ENCODE measurements around the gene EDC3. TPM values are rescaled to one million over a fixed set of nuclear protein-coding genes. Genes with fewer than 3 reads are reported as not detected.

EDC3 gene
- total RNA-seq, 2 experiments from 2014 or later, result 36.8 to 39.9 TPM

- Mint-ChIP-seq H3K27ac (no peak overlapping the region), H3K27me3 (no peaks in the 10 kb centered on the region), H3K9me3 (no peaks in the 10 kb centered on the region), H3K36me3 (peaks cover 5% of the 10 kb centered on the region), H3K4me1 (ENCODE audit: low read depth) (peaks cover 6% of the 10 kb centered on the region), H3K4me3 (no peak overlapping the region)
- CTCF ChIA-PET, result interaction anchor here (1.7 to 13.7 kb wide), 3 partner anchors 11 to 128 kb away, joined by 3 to 434 read pairs (median 10); no protein-coding TSS in a partner anchor
- no peak for DNase-seq
- POLR2A ChIA-PET, result interaction anchor here (1.4 kb wide), 1 partner anchor 126 kb away, joined by 3 read pairs; no protein-coding TSS in a partner anchor
- intact Hi-C loops (cut with micrococcal nuclease), result no loop called here
Observed at GRCh38 chr15:74642734-74643664, 52.8 kb downstream of the EDC3 start.

GRCh38 chr15:74642348-74642733, 53.5 kb downstream of the EDC3 start:
- no peak overlapping the region for H3K4me3 Mint-ChIP-seq
- no peak for DNase-seq
- H3K9me3 Mint-ChIP-seq, result no peaks in the 10 kb centered on the region
- ChIA-PET CTCF (interaction anchor here (1.7 to 13.7 kb wide), 3 partner anchors 10 to 129 kb away, joined by 3 to 434 read pairs (median 10); no protein-coding TSS in a partner anchor), POLR2A (interaction anchor here (1.4 kb wide), 1 partner anchor 126 kb away, joined by 3 read pairs; no protein-coding TSS in a partner anchor)
- peaks cover 5% of the 10 kb centered on the region for H3K36me3 Mint-ChIP-seq
- H3K4me1 Mint-ChIP-seq (ENCODE audit: low read depth), result peaks cover 6% of the 10 kb centered on the region
- intact Hi-C loops (cut with micrococcal nuclease), result no loop called here
- peak overlapping the region; percentile 6 for H3K27ac Mint-ChIP-seq
- no peaks in the 10 kb centered on the region for H3K27me3 Mint-ChIP-seq

GRCh38 chr15:74641151-74641550, 54.7 kb downstream of the EDC3 start:
- H3K4me1 Mint-ChIP-seq (ENCODE audit: low read depth), result peaks cover 6% of the 10 kb centered on the region
- no peak overlapping the region for H3K27ac Mint-ChIP-seq
- no peak for DNase-seq
- CTCF ChIA-PET, result interaction anchor here (0.8 to 13.7 kb wide), 6 partner anchors 8 to 309 kb away, joined by 3 to 434 read pairs (median 6); no protein-coding TSS in a partner anchor
- H3K9me3 Mint-ChIP-seq, result no peaks in the 10 kb centered on the region
- H3K36me3 Mint-ChIP-seq, result peaks cover 5% of the 10 kb centered on the region
- intact Hi-C loops (cut with micrococcal nuclease), result no loop called here
- POLR2A ChIA-PET, result no interaction called here
- H3K4me3 Mint-ChIP-seq, result no peak overlapping the region
- H3K27me3 Mint-ChIP-seq, result no peaks in the 10 kb centered on the region

- Mint-ChIP-seq H3K4me1 (ENCODE audit: low read depth) (peaks cover 6% of the 10 kb centered on the region), H3K27me3 (no peaks in the 10 kb centered on the region), H3K4me3 (no peak overlapping the region), H3K9me3 (no peaks in the 10 kb centered on the region), H3K27ac (no peak overlapping the region), H3K36me3 (peaks cover 7% of the 10 kb centered on the region)
- ChIA-PET CTCF (interaction anchor here (0.9 to 13.7 kb wide), 10 partner anchors 10 to 264 kb away, joined by 3 to 434 read pairs (median 14); partner anchors contain the start of gene CLK3), POLR2A (interaction anchor here (1.2 kb wide), 1 partner anchor 126 kb away, joined by 3 read pairs; no protein-coding TSS in a partner anchor)
- no peak for DNase-seq
- intact Hi-C loops (cut with micrococcal nuclease), result no loop called here
Observed at GRCh38 chr15:74636984-74637383, 58.8 kb downstream of the EDC3 start.

- no peak overlapping the region for H3K4me3 Mint-ChIP-seq
- ChIA-PET CTCF (interaction anchor here (0.6 to 13.7 kb wide), 37 partner anchors 11 to 320 kb away, joined by 3 to 434 read pairs (median 4); partner anchors contain the start of genes CLK3, EDC3 and SCAMP2), POLR2A (interaction anchor here (1.3 kb wide), 1 partner anchor 128 kb away, joined by 3 read pairs; no protein-coding TSS in a partner anchor)
- intact Hi-C loops (cut with micrococcal nuclease), result loop anchor here (1.0 kb wide), 2 partner anchors 134 to 165 kb away; no protein-coding TSS in a partner anchor
- peak; percentile 84 for DNase-seq
- peaks cover 7% of the 10 kb centered on the region for H3K36me3 Mint-ChIP-seq
- no peaks in the 10 kb centered on the region for H3K9me3 Mint-ChIP-seq
- H3K27ac Mint-ChIP-seq, result no peak overlapping the region
- H3K27me3 Mint-ChIP-seq, result no peaks in the 10 kb centered on the region
- no peaks in the 10 kb centered on the region for H3K4me1 Mint-ChIP-seq (ENCODE audit: low read depth)
Observed at GRCh38 chr15:74635228-74635627, 60.6 kb downstream of the EDC3 start.

- POLR2A ChIA-PET, result no interaction called here
- Mint-ChIP-seq H3K27ac (no peak overlapping the region), H3K27me3 (no peaks in the 10 kb centered on the region), H3K36me3 (peaks cover 16% of the 10 kb centered on the region), H3K4me3 (no peak overlapping the region), H3K9me3 (no peaks in the 10 kb centered on the region), H3K4me1 (ENCODE audit: low read depth) (no peaks in the 10 kb centered on the region)
- intact Hi-C loops (cut with micrococcal nuclease), result loop anchor here (5.0 kb wide), 1 partner anchor 319 kb away; no protein-coding TSS in a partner anchor
- no peak for DNase-seq
- CTCF ChIA-PET, result interaction anchor here (0.8 to 13.7 kb wide), 21 partner anchors 8 to 323 kb away, joined by 3 to 434 read pairs (median 4); partner anchors contain the start of genes CLK3, CYP1A1, RPP25 and SCAMP2
Observed at GRCh38 chr15:74633781-74634180, 62.0 kb downstream of the EDC3 start.

- intact Hi-C loops (cut with micrococcal nuclease), result loop anchor here (1.0 to 5.0 kb wide), 2 partner anchors 259 to 320 kb away; no protein-coding TSS in a partner anchor
- no peaks in the 10 kb centered on the region for H3K4me1 Mint-ChIP-seq (ENCODE audit: low read depth)
- CTCF ChIA-PET, result interaction anchor here (0.6 to 13.7 kb wide), 35 partner anchors 8 to 564 kb away, joined by 3 to 434 read pairs (median 4); partner anchors contain the start of genes CLK3, CYP1A1 and SCAMP5
- H3K27me3 Mint-ChIP-seq, result no peaks in the 10 kb centered on the region
- no peak overlapping the region for H3K27ac Mint-ChIP-seq
- POLR2A ChIA-PET, result interaction anchor here (1.1 kb wide), 1 partner anchor 16 kb away, joined by 6 read pairs; no protein-coding TSS in a partner anchor
- no peak overlapping the region for H3K4me3 Mint-ChIP-seq
- H3K9me3 Mint-ChIP-seq, result no peaks in the 10 kb centered on the region
- peaks cover 22% of the 10 kb centered on the region for H3K36me3 Mint-ChIP-seq
- no peak for DNase-seq
Observed at GRCh38 chr15:74632601-74633000, 63.2 kb downstream of the EDC3 start.

GRCh38 chr15:74631935-74632560, 63.8 kb downstream of the EDC3 start:
- Mint-ChIP-seq H3K27me3 (no peaks in the 10 kb centered on the region), H3K4me1 (ENCODE audit: low read depth) (no peaks in the 10 kb centered on the region), H3K9me3 (no peaks in the 10 kb centered on the region), H3K36me3 (peaks cover 22% of the 10 kb centered on the region), H3K27ac (no peak overlapping the region), H3K4me3 (no peak overlapping the region)
- peak; percentile 72 for DNase-seq
- CTCF ChIA-PET, result interaction anchor here (0.6 to 13.7 kb wide), 36 partner anchors 9 to 565 kb away, joined by 3 to 434 read pairs (median 4); partner anchors contain the start of genes CLK3, CYP1A1 and SCAMP5
- POLR2A ChIA-PET, result interaction anchor here (1.1 to 1.3 kb wide), 2 partner anchors 9 to 15 kb away, joined by 3 to 6 read pairs; no protein-coding TSS in a partner anchor
- intact Hi-C loops (cut with micrococcal nuclease), result loop anchor here (1.0 to 5.0 kb wide), 2 partner anchors 259 to 320 kb away; no protein-coding TSS in a partner anchor

GRCh38 chr15:74631408-74631807, 64.4 kb downstream of the EDC3 start:
- H3K9me3 Mint-ChIP-seq, result no peaks in the 10 kb centered on the region
- POLR2A ChIA-PET, result interaction anchor here (1.1 to 1.3 kb wide), 2 partner anchors 8 to 14 kb away, joined by 3 to 6 read pairs; no protein-coding TSS in a partner anchor
- H3K27ac Mint-ChIP-seq, result no peak overlapping the region
- no peaks in the 10 kb centered on the region for H3K27me3 Mint-ChIP-seq
- no peaks in the 10 kb centered on the region for H3K4me1 Mint-ChIP-seq (ENCODE audit: low read depth)
- intact Hi-C loops (cut with micrococcal nuclease), result loop anchor here (5.0 kb wide), 1 partner anchor 321 kb away; no protein-coding TSS in a partner anchor
- H3K36me3 Mint-ChIP-seq, result peaks cover 26% of the 10 kb centered on the region
- CTCF ChIA-PET, result interaction anchor here (0.8 to 13.7 kb wide), 26 partner anchors 10 to 566 kb away, joined by 3 to 434 read pairs (median 4); partner anchors contain the start of genes CLK3, CYP1A1 and SCAMP5
- no peak overlapping the region for H3K4me3 Mint-ChIP-seq
- DNase-seq, result no peak

- no peaks in the 10 kb centered on the region for H3K27me3 Mint-ChIP-seq
- intact Hi-C loops (cut with micrococcal nuclease), result loop anchor here (5.0 kb wide), 1 partner anchor 321 kb away; no protein-coding TSS in a partner anchor
Observed at GRCh38 chr15:74631087-74631385, 64.8 kb downstream of the EDC3 start.

More at GRCh38 chr15:74631087-74631385, 64.8 kb downstream of the EDC3 start:
- H3K36me3 Mint-ChIP-seq, result peaks cover 27% of the 10 kb centered on the region
- no peak for DNase-seq
- POLR2A ChIA-PET, result interaction anchor here (1.3 kb wide), 1 partner anchor 8 kb away, joined by 3 read pairs; no protein-coding TSS in a partner anchor
- H3K4me3 Mint-ChIP-seq, result no peak overlapping the region
- no peaks in the 10 kb centered on the region for H3K9me3 Mint-ChIP-seq
- H3K4me1 Mint-ChIP-seq (ENCODE audit: low read depth), result no peaks in the 10 kb centered on the region
- CTCF ChIA-PET, result interaction anchor here (1.3 to 13.7 kb wide), 12 partner anchors 10 to 271 kb away, joined by 3 to 434 read pairs (median 8); partner anchors contain the start of gene CLK3
- H3K27ac Mint-ChIP-seq, result no peak overlapping the region
